Esophagus squamous epithelium (tissue), 4 donors: Measurements from ENCODE around the gene LUC7L.

Experiments
- CTCF ChIP-seq, 6 experiments: fragments of 450-650 bp in 4 of 6; fragments of 200-600 bp in 2 of 6; sonication (generic) in 2 of 6; IDR thresholded peaks; one replicate each; pipeline ENCODE4 v1.5.1; 2016 to 2019; ENCODE audit warnings: antibody characterized with exemption in 6 of 6, mild to moderate bottlenecking in 4 of 6, moderate library complexity in 4 of 6
- POLR2A ChIP-seq, 4 donors: fragments of 450-650 bp; IDR thresholded peaks; one replicate each; pipeline ENCODE4 v1.6.1; 2017; ENCODE audit warnings: antibody characterized with exemption in 4 of 4, mild to moderate bottlenecking in 4 of 4, moderate library complexity in 3 of 4

GRCh38 chr16:159136-159849, 70.0 kb downstream of the LUC7L start:
- TF ChIP-seq CTCF (IDR thresholded peaks at IDR 0.05) (no peak), POLR2A (IDR thresholded peaks at IDR 0.05) (no peak)
